NT2/D1 (cell line): ENCODE measurements around the gene PLCXD3.

Source experiments
- DNase-seq: peaks from one replicate; pipeline ENCODE4 v3.0.0-alpha.2; 2011; ENCODE audit warnings: low read depth, low spot score
- H3K27me3 ChIP-seq: 2 replicates; pipeline ENCODE4 v1.6.0; 2011; ENCODE audit warnings: mild to moderate bottlenecking; ENCODE audit not compliant: insufficient read length, insufficient read depth
- H3K36me3 ChIP-seq: 2 replicates; pipeline ENCODE4 v1.6.1; 2011; ENCODE audit warnings: mild to moderate bottlenecking, low read length, mixed read lengths; ENCODE audit not compliant: insufficient read depth, insufficient read length
- H3K4me1 ChIP-seq: 2 replicates; pipeline ENCODE4 v1.5.1; 2011; ENCODE audit not compliant: insufficient read depth, insufficient read length
- H3K4me3 ChIP-seq: 2 replicates; pipeline ENCODE4 v1.5.1; 2011; ENCODE audit warnings: low read depth; ENCODE audit not compliant: insufficient read length
- H3K9ac ChIP-seq: 2 replicates; pipeline ENCODE4 v1.6.0; 2011; ENCODE audit warnings: low read depth; ENCODE audit not compliant: insufficient read length
- H3K9me3 ChIP-seq: 2 replicates; pipeline ENCODE4 v1.5.1; 2011; ENCODE audit warnings: mild to moderate bottlenecking, low read length; ENCODE audit not compliant: insufficient read depth
- SUZ12 ChIP-seq: IDR thresholded peaks from 2 replicates; pipeline ENCODE4 v1.6.1; 2011; ENCODE audit not compliant: insufficient read length, insufficient read depth; ENCODE audit errors: extremely low read depth
- YY1 ChIP-seq: IDR thresholded peaks from 2 replicates; pipeline ENCODE4 v1.6.1; 2011; ENCODE audit not compliant: insufficient read length, insufficient read depth
- ZNF274 ChIP-seq: IDR thresholded peaks from 2 replicates; pipeline ENCODE4 v1.6.1; 2011; ENCODE audit warnings: mild to moderate bottlenecking, low read depth, low read length

Gene PLCXD3

GRCh38 chr5:41510176-41510831, at the start of gene PLCXD3:
Gene PLCXD3 (minus strand): TSS chr5:41510601. CDS start chr5:41510526, 75 bp downstream.
- no peaks in the 10 kb centered on the region for H3K9me3 ChIP-seq
- TF ChIP-seq YY1 = no peak
- no peak for TF ChIP-seq ZNF274
- no peak for TF ChIP-seq SUZ12
- peak within 1 kb of the TSS; percentile 51 for H3K4me3 ChIP-seq
- H3K27me3 ChIP-seq = peaks cover 27% of the 10 kb centered on the region
- peak within 1 kb of the TSS; percentile 50 for H3K9ac ChIP-seq
- H3K36me3 ChIP-seq = no peaks in the 10 kb centered on the region
- H3K4me1 ChIP-seq = no peaks in the 10 kb centered on the region
- DNase-seq = no peak

GRCh38 chr5:41559184-41559583, 48.8 kb upstream of the PLCXD3 start:
- no peak overlapping the region for H3K9ac ChIP-seq
- no peak for TF ChIP-seq YY1
- TF ChIP-seq ZNF274 = no peak
- no peak for TF ChIP-seq SUZ12
- no peaks in the 10 kb centered on the region for H3K36me3 ChIP-seq
- H3K4me3 ChIP-seq = no peak overlapping the region
- DNase-seq = no peak
- H3K27me3 ChIP-seq = no peaks in the 10 kb centered on the region
- no peaks in the 10 kb centered on the region for H3K9me3 ChIP-seq
- no peaks in the 10 kb centered on the region for H3K4me1 ChIP-seq

- no peak for TF ChIP-seq SUZ12
- no peak for TF ChIP-seq ZNF274
- TF ChIP-seq YY1 = no peak
- Histone ChIP-seq H3K9ac (no peak overlapping the region), H3K9me3 (no peaks in the 10 kb centered on the region), H3K4me1 (no peaks in the 10 kb centered on the region), H3K36me3 (no peaks in the 10 kb centered on the region), H3K4me3 (no peak overlapping the region), H3K27me3 (no peaks in the 10 kb centered on the region)
- no peak for DNase-seq
These were observed 47.9 kb upstream of the PLCXD3 start for GRCh38 chr5:41558295-41558694.

GRCh38 chr5:41547991-41548390, 37.6 kb upstream of the PLCXD3 start:
- Histone ChIP-seq H3K9me3 (no peaks in the 10 kb centered on the region), H3K36me3 (no peaks in the 10 kb centered on the region)

GRCh38 chr5:41542183-41542582, 31.8 kb upstream of the PLCXD3 start:
- DNase-seq = no peak
- no peak overlapping the region for H3K4me3 ChIP-seq
- H3K9ac ChIP-seq = no peak overlapping the region
- TF ChIP-seq YY1 = no peak
- no peak for TF ChIP-seq SUZ12
- TF ChIP-seq ZNF274 = no peak
- H3K27me3 ChIP-seq = no peaks in the 10 kb centered on the region
- H3K36me3 ChIP-seq = no peaks in the 10 kb centered on the region
- no peaks in the 10 kb centered on the region for H3K4me1 ChIP-seq
- no peaks in the 10 kb centered on the region for H3K9me3 ChIP-seq

More at GRCh38 chr5:41547991-41548390, 37.6 kb upstream of the PLCXD3 start:
- no peak overlapping the region for H3K9ac ChIP-seq
- no peak for DNase-seq
- H3K4me1 ChIP-seq = no peaks in the 10 kb centered on the region
- no peak for TF ChIP-seq YY1
- no peak for TF ChIP-seq ZNF274
- TF ChIP-seq SUZ12 = no peak
- H3K27me3 ChIP-seq = no peaks in the 10 kb centered on the region
- H3K4me3 ChIP-seq = no peak overlapping the region

- DNase-seq = no peak
- H3K27me3 ChIP-seq = no peaks in the 10 kb centered on the region
- no peak overlapping the region for H3K4me3 ChIP-seq
- no peaks in the 10 kb centered on the region for H3K9me3 ChIP-seq
- no peaks in the 10 kb centered on the region for H3K36me3 ChIP-seq
- no peak overlapping the region for H3K9ac ChIP-seq
- TF ChIP-seq YY1 (no peak), ZNF274 (no peak), SUZ12 (no peak)
- H3K4me1 ChIP-seq = no peaks in the 10 kb centered on the region
These were observed 29.1 kb upstream of the PLCXD3 start for GRCh38 chr5:41539454-41539853.

- Histone ChIP-seq H3K9ac (no peak overlapping the region), H3K4me3 (no peak overlapping the region)
These were observed 27.2 kb upstream of the PLCXD3 start for GRCh38 chr5:41537581-41537980.

More at GRCh38 chr5:41537581-41537980, 27.2 kb upstream of the PLCXD3 start:
- no peaks in the 10 kb centered on the region for H3K27me3 ChIP-seq
- no peak for DNase-seq
- H3K36me3 ChIP-seq = no peaks in the 10 kb centered on the region
- H3K9me3 ChIP-seq = no peaks in the 10 kb centered on the region
- no peak for TF ChIP-seq SUZ12
- TF ChIP-seq YY1 = no peak
- no peak for TF ChIP-seq ZNF274
- H3K4me1 ChIP-seq = no peaks in the 10 kb centered on the region
